ENCODE results near the gene C1orf167.

The C1orf167 gene

GRCh38 chr1:11787804-11788436 is 25.9 kb downstream of the C1orf167 start:
- FAIRE-seq = no peak

GRCh38 chr1:11788549-11789053 is 26.6 kb downstream of the C1orf167 start:
- no peak for FAIRE-seq

GRCh38 chr1:11789126-11790067 is 27.4 kb downstream of the C1orf167 start:
- no peak for FAIRE-seq

DNA sequence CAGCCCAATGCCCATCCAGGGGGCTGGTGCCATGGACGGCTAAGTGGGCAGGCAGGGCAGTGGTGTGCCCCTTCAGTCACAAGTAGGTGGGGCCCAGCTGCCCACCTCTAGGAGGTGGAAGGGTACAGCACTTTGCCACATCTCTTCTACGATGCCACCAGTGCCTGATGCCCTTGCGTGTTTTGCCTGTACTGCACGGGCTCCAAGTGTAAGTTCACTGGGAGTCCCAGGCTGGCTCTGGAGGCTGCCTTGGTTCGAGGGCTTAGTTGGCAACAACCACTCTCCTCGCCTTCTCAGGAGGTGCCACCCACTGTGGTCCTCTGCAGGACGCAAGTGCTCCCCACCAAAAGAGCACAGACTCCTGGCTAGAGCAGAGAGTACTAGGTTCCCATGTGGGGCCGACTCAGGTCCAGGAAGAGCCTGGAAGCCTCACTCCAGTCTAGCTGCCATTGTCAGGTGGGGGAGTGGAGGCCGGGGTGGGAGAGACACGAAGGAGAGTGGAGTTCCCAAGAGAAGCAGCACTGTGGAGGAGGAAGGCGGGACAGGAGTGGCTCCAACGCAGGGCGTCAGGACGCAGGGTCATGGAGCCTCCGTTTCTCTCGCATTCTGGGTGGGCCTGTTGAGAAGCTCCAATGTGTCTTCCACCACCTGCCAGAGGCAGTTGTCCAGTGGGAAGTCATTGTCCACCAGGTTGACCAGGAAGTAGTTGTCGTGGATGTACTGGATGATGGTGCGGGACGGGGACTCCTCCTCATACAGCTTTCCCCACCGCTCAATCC is 28.3 kb downstream of the C1orf167 start:
- FAIRE-seq = no peak

DNA sequence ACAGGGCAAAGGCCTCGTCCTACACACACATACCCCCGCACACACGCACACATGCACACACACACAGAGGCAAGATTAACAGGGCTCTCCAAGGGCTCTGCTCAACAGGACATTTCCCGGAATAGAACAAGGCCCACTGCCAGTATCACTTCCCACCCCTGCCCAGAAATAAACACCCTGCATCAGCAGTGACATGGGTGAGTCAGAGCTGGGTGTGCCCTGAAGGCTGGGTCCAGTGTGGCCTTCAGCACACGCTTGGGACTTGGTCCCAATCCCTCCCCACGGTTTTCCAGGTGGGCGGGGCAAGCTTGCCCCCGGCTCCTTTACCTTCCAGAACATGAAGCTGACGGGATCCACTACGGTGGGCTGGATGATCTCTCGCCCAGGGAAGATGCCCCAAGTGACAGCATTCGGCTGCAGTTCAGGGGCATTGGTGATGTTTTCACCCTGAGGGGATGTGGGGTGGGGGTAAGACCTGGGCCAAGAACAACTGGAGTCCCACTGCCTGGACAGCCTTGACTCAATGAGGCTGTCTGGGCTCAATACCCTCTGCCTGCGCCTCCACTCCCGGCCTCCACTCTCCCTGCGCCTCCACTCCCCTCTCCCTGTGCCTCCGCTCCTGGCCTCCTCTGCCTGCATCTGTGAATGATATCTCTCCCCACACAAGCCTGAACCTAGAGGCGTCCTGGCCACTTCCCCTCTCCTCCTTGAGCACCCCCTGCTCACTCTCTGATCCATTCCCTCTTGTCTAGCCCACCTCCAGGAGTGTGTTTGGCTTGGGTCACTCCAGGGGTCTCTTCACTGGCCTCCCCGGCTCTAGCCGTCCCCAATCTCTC is 29.1 kb downstream of the C1orf167 start:
- FAIRE-seq = no peak

GRCh38 chr1:11792106-11792505 is 30.1 kb downstream of the C1orf167 start:
- no peak for FAIRE-seq

DNA sequence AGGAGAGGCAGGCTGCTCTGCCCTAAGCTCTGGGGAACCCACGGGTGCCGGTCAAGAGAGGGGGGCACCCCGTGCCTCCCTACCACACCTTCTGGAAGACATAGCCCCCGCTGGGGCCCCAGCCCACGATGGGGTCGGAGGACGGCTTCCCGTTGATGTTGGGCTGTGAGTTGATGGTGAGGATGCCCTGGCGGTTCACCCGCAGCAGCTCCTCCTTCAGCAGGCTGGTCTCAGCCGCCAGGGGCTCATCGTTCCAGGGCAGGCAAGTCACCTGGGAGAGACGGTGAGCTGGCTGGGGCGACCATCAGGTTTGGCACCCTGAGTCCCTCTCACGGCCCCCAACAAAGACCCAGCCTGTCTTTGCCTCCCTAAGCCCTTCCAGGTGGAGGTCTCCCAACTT is 31.8 kb downstream of the C1orf167 start:
- FAIRE-seq = no peak

DNA sequence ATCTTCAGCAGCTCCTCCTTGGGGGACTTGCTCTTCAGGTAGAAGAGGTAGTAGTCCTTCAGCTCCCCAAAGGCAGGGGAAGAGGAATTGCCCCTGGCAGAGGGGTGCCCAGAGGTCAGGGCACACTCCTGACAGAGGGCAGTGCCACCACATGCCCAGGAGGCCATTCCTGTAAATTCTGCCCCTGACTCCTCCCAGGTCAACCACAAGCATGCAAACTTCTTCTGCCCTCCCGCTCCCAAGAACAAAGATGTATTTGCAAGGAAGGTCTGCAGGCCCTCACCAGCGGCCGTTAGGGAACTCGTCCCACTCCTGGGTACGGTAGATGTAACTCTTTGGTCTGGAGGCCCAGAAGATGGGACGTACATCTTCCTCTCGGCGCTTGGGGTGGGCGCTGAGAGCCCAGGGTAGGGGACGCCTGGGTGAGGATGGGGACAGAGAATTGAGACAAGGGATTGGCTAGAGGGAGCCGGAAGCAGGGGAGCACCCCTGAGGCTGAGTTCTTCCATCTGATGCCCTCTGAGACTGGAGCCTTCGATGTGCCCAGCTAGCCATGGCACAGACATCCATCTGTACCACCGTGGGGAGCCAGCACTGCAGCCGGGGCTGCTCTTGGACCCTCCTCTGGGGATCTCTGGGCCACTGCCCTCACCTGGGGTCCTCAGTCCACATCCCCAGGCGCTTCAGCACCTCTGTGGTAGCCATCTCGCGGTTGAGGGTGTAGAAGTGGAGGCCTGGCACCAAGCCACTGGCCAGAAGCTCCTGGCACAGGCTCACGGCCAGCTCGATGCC is 32.6 kb downstream of the C1orf167 start:
- no peak for FAIRE-seq

GRCh38 chr1:11795238-11795890 is 33.4 kb downstream of the C1orf167 start:
- FAIRE-seq = no peak

DNA sequence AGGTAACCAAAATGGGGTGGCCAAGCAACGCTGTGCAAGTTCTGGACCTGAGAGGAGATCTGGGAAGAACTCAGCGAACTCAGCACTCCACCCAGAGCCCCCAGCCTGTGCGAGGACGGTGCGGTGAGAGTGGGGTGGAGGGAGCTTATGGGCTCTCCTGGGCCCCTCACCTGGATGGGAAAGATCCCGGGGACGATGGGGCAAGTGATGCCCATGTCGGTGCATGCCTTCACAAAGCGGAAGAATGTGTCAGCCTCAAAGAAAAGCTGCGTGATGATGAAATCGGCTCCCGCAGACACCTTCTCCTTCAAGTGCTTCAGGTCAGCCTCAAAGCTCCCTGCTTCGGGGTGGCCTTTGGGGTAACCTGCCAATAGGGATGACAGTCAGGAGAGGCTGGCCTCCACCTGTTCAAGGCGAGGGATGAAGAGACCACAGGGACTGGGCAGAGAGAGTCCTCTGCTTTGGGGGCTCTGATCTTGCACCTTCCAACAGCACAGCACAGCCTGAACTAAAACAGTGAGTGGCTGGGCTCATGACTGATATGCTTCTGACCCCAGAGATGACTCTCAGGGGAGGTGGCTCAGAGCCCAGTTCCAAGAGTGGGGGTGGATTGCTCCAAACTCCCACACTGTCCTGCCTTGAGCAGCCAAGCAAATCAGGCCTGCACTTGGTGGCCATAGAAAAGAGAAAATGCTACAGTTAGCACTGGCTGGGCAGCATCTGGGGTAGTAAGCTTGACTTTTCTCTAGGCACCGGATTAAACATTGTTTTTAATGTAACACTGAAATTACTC is 34.2 kb downstream of the C1orf167 start:
- no peak for FAIRE-seq

DNA sequence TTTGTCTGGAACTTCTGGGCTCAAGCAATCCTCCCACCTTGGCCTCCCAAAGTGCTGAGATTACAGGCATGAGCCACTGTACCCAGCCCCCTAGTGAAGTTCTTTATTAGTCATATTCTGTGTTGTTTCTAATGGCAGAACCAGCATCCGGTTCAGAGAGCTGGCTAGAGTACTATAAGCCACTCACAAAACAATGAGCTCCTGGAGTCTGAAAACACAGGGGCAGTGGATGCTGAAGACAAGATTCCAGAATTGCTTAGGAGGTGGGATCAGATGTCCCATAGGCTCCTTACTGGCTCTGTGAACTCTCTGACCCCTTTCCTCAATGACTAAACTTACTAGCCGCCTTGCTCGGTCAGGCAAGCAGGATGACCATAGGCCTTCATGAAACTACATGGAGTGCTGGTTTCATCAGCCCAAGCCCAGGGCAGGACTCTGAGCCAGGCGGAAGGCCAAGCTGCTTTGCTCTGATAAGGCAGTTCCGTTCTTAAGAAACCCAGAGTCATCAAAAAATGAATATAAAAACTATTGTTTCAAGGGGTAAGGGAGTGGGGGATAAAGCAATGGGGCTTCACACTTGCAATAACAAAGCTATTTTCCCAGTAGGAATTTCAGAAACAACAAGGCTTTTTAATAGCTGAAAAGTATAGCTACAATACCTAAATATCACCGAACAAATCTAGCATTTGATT is 35.7 kb downstream of the C1orf167 start:
- no peak for FAIRE-seq

DNA sequence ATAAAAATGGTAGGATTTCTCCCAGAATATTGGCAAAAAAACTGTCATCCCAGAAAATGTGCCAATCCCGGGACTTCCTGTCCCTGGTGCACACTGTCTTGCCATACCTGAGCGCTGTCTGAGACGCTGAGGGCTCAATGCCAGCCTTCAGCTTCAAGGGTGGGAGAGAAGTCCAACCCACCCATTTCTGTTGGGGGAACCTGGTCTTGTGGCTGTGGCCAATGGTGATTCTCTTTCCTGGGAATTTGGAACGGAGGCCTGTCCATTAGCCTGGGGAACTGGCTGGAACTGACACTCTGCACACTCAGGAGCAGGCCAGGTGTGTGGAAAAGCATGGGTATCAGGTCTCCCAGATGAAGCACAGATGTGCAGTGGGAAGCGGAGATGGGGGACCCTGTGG is 37.1 kb downstream of the C1orf167 start:
- no peak for FAIRE-seq

DNA sequence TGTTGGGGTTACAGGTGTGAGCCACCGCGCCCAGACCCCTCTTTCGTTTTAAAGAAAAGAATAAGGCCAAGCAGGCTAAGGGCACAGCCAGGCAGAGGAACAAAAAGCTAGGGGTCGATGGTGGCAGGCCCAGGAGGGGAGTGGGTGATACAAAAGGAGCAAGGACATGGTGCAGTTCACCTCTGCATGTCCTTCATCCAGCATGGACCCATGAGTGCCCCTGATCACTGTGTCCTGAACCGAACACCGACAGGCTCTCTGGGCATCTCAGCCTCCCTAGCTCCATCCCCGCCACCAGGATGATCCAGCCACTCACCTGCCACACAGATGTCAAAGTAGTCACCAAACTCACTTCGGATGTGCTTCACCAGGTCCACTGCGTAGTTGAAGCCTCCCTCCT is 37.9 kb downstream of the C1orf167 start:
- no peak for FAIRE-seq

DNA sequence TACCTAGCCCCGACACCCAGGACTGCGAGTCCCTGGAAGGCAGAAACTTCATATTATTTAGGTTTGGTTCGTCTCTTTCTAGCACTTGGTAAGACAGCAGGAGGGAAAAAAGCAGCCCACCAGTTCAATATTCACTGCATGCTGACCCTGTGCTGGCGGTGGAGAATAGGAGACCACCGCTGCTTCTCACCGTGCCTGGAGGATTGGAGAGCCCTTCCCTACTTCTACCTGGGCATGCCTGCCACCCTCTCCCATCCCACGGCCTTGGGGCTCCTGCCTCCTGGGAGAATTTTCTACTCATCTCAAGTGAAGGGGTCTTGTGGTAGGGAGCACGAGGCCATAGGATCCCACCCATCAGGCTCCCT is 38.4 kb downstream of the C1orf167 start:
- no peak for FAIRE-seq

DNA sequence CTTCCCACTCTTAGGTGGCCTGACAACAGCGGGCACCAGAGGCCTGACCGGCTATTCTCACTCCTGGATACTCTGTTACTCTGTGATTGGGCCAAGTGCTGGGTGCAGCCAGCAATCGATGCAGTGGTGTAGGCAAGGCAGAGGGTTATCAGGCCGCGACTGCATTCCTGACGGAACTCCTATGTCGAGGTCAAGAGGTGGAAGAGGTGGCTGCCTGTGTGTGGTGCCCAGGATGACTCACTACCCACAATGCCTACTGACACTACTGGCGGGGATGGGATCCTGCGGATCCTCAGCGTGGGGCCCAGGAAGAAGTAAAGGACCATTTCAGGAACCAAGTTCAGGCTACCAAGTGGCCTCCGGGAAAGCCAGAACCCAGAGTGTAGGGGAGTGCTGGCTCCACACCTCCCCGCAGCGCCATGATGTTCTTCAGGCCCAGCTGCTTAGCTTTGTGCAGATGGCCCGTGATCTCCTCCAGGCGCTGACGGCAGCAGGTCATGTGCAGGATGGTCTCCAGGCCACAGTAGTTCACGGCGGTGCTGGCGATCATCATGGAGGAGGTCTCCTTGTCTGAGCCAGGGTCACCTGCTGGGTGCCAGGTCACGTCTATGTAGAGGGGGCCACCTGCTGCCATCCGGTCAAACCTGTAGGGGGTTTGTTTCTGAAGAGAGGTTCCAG is 38.9 kb downstream of the C1orf167 start:
- FAIRE-seq = no peak

- FAIRE-seq = no peak
Measured at GRCh38 chr1:11802616-11802972, 40.6 kb downstream of the C1orf167 start.

DNA sequence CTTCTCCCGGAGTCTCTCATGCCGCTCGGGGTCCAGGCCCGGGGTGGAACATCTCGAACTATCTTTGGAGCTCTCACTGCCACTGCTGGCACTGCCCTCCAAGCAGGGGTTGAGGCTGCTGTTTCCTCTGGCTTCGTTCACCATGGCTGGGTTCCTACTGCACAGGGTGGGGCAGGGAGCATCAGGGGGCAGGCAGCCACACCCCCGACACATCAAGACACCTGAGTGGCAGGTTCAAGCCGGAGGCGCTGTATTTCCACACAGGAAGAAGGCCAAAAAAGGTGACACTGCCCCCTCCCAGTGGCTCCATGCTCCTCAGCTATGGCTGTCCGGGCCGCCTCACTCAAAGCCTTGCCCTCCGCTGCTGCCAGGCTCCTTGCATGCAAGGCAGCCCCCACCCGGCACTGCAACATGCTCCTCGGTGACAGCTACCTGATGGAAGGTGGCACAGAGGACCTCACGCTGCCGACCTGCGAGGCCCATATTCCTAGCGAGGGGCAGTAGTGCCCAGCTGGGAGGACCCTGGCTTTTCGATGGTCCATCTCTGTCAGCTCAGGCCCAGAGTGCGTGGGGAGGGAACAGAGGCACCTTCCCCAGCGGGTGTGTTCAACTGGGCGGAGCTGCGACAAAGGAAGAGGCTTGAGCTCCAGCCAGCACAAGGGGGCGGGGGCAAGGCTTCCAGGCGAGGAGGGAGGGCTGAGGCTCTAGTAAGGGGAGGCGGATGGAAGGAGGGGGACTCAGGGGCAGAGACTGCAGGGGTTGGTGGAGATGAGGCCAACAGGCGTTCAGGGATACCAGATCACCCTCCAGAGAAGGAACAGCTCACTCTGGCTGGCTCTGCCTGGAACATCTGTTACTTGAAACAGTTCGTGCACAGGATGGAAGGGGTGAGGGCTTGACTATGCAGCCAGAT is 41.2 kb downstream of the C1orf167 start:
- no peak for FAIRE-seq
